ENCODE data around the gene CFAP45. TPM values are rescaled to one million over a fixed set of nuclear protein-coding genes. Genes with fewer than 3 reads are reported as not detected.

CFAP45 gene, protein sequence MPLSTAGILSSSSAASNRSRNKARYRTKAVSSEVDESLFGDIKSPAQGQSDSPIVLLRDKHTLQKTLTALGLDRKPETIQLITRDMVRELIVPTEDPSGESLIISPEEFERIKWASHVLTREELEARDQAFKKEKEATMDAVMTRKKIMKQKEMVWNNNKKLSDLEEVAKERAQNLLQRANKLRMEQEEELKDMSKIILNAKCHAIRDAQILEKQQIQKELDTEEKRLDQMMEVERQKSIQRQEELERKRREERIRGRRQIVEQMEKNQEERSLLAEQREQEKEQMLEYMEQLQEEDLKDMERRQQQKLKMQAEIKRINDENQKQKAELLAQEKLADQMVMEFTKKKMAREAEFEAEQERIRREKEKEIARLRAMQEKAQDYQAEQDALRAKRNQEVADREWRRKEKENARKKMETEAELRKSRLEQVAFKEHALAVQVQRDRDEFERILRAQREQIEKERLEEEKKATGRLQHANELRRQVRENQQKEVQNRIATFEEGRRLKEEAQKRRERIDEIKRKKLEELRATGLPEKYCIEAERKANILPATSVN
- total RNA-seq, result 1.5 and 2.3 TPM in 2 replicates

DNA sequence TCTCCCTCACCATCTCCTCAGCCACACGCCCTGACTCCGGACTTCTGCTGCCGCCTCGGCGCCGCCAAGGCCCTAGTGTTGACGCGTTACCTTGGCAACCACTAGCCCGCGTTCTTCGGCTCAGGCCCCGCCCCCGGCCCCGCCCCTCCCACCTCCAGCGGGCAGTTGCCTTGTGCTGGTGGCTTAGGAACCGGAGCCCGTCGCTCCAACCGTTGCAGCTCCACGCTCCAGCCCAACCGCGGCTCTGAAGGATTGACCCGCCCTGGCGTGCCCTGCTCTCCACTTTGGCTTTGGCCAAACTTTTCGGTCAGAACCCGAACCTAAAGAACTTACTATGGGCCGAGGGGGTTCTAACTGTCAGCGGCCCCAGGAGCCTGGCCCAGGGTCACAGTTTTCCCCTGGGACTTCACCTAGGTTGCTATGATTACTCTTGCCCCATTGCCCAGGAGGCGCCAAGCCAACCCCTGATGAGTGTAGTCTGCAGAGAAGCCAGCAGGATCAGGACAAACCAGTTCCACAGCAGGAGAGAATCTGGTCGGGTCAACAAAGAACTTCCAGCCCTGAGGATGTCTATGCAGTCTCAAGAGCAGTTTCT lies at the start of gene CFAP45:
Gene CFAP45, minus strand, starts transcription at position 80 of the 595 bp plus-strand sequence. Its CDS starts 67 bp downstream, at position 13.
- Mint-ChIP-seq H3K9me3 (peaks cover 5% of the 10 kb centered on the region), H3K36me3 (ENCODE audit: low read depth) (no peaks in the 10 kb centered on the region), H3K4me1 (ENCODE audit: low read depth) (peaks cover 4% of the 10 kb centered on the region), H3K27ac (no peak within 1 kb of the TSS), H3K27me3 (ENCODE audit: low read depth) (peaks cover 7% of the 10 kb centered on the region), H3K4me3 (ENCODE audit: low read depth) (no peak within 1 kb of the TSS)
- no peak for DNase-seq (ENCODE audit: low spot score)
- intact Hi-C loops (cut with micrococcal nuclease), result no loop called here

DNA sequence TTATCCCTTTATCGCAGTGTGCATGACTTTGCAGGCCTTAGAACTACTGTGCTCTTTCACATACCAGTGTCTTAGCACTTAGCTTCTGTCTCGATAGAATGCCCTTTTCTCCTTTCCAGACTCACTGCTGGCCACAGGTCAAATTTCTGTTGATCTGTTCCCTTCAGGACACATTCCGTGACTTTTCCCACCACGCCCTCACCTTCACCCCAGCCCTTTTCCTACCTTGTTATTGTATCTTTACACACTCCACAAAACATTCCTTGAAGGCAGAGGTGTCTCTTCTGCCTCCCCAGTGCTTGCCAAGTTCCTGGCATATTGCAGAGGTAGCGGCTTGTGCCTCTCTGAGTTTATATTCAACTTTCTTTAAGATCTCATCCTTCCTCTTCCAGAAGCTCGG lies 49.2 kb upstream of the CFAP45 start:
- Mint-ChIP-seq H3K9me3 (no peaks in the 10 kb centered on the region), H3K27ac (no peak overlapping the region), H3K27me3 (ENCODE audit: low read depth) (peaks cover 59% of the 10 kb centered on the region), H3K4me3 (ENCODE audit: low read depth) (no peak overlapping the region), H3K36me3 (ENCODE audit: low read depth) (no peaks in the 10 kb centered on the region), H3K4me1 (ENCODE audit: low read depth) (peaks cover 2% of the 10 kb centered on the region)
- intact Hi-C loops (cut with micrococcal nuclease), result no loop called here
- DNase-seq (ENCODE audit: low spot score), result no peak

DNA sequence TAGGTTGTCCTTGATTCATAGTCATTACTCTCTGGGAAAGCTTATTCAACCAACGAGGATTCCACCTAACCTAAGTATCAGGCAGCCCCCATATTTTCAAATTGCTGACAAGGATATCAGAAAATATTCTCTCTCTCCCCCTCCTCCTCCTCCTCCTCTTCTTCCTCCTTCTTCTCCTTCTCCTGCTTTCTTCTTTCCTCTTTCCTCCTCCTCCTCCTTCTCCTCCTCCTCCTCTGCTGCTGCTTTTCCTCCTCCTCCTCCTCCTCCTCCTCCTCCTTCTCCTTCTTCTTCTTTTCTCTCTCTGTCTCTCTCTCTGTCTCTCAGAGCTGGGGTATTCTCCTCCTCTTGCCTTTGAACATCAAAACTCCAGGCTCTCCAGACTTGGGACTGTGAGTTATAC lies 48.0 kb upstream of the CFAP45 start:
- Mint-ChIP-seq H3K27me3 (ENCODE audit: low read depth) (peaks cover 60% of the 10 kb centered on the region), H3K36me3 (ENCODE audit: low read depth) (no peaks in the 10 kb centered on the region), H3K4me3 (ENCODE audit: low read depth) (no peak overlapping the region), H3K27ac (no peak overlapping the region), H3K9me3 (no peaks in the 10 kb centered on the region), H3K4me1 (ENCODE audit: low read depth) (peaks cover 2% of the 10 kb centered on the region)
- intact Hi-C loops (cut with micrococcal nuclease), result no loop called here
- no peak for DNase-seq (ENCODE audit: low spot score)

DNA sequence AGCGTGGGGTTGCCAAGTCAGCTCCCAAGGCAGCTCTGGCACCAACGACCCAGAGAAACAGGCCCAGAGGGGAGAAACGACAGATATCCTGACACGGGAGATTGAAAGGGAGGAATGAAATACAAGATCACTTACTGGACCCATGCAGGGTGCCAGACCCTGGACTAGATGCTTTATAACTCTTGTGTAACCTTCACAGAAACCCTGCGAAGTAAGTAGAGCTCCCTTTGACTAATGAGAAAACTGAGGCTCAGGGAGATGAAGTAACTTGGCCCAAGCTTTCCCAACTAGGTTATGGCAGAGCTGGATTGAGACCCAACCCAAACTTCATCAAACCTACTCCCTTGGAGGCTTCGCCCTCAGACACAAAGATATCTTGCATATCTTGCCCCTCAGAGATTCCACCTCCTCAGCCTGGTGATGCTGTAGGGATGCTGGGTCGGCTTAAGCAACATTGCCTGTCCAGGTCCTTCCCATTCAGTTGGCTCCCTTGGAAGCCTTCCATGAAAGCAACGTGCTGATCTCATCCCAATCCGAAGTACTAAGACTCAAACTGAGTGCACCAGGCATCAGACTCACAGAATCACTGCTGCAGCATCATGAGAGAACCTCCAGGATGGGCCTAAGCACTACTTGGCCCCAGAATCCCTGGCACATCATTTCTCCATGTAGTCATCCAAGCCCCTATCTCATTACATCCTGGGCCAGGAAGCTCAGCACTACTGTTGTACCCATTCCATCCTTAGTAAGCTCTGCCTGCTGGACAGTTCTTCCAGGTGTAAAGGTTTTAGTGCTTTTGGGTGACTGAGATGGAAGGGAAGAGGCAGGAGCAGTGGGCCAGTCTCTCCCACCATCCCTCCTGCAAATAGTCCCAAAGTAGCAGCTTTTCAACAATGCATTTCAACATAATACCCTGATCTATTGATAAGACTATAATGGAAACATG lies 46.5 kb upstream of the CFAP45 start:
- H3K27ac Mint-ChIP-seq, result no peak overlapping the region
- no peaks in the 10 kb centered on the region for H3K9me3 Mint-ChIP-seq
- H3K36me3 Mint-ChIP-seq (ENCODE audit: low read depth), result no peaks in the 10 kb centered on the region
- H3K4me1 Mint-ChIP-seq (ENCODE audit: low read depth), result peaks cover 2% of the 10 kb centered on the region
- no peak overlapping the region for H3K4me3 Mint-ChIP-seq (ENCODE audit: low read depth)
- intact Hi-C loops (cut with micrococcal nuclease), result no loop called here
- peaks cover 67% of the 10 kb centered on the region for H3K27me3 Mint-ChIP-seq (ENCODE audit: low read depth)
- DNase-seq (ENCODE audit: low spot score), result no peak

DNA sequence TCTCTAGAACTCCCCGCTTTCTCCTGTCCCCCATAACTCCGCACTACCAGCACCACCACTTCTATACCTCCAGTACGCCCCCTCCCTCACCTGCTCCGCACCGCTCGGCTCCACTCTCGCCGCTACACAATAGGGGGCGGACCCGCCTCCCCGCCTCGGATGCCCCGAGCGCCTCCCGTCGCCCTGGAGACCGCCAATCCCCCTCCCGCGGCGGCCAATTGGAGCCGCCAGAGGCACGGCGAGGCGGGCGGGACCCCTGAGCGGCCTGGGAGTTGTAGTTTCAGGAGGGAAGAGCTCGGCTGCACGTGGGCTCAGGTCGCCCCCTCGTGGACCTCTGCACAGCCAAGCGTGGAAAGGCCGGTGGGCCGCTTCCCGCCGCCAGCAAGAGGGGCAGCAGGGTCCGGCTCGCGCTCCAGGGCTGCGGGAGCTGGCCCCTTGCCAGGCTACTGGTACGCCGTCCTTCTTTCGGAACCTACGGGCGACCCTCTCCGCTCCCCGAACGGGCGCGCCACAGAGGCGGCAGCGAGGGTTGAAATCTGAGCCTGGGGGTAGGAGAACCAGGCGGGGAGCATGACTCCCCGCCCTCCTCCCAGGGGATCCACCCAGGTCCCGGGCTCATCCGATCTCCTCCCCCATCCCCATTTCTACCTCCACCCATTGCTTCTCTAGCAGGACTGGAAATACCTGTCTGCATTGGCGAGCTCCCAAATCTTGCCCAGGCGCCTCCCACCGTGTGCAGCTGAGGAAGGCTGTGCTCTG lies 45.7 kb upstream of the CFAP45 start, which contains the start of gene IGSF9:
Gene IGSF9, minus strand, starts transcription at position 131 of the 759 bp plus-strand sequence. CDS start 2,159 bp downstream, outside the sequence.
- no peaks in the 10 kb centered on the region for H3K9me3 Mint-ChIP-seq
- H3K4me1 Mint-ChIP-seq (ENCODE audit: low read depth), result peaks cover 2% of the 10 kb centered on the region
- peaks cover 61% of the 10 kb centered on the region for H3K27me3 Mint-ChIP-seq (ENCODE audit: low read depth)
- no peak within 1 kb of the TSS for H3K27ac Mint-ChIP-seq
- intact Hi-C loops (cut with micrococcal nuclease), result no loop called here
- peak within 1 kb of the TSS; percentile 18 for H3K4me3 Mint-ChIP-seq (ENCODE audit: low read depth)
- DNase-seq (ENCODE audit: low spot score), result peak; percentile 35
- no peaks in the 10 kb centered on the region for H3K36me3 Mint-ChIP-seq (ENCODE audit: low read depth)

DNA sequence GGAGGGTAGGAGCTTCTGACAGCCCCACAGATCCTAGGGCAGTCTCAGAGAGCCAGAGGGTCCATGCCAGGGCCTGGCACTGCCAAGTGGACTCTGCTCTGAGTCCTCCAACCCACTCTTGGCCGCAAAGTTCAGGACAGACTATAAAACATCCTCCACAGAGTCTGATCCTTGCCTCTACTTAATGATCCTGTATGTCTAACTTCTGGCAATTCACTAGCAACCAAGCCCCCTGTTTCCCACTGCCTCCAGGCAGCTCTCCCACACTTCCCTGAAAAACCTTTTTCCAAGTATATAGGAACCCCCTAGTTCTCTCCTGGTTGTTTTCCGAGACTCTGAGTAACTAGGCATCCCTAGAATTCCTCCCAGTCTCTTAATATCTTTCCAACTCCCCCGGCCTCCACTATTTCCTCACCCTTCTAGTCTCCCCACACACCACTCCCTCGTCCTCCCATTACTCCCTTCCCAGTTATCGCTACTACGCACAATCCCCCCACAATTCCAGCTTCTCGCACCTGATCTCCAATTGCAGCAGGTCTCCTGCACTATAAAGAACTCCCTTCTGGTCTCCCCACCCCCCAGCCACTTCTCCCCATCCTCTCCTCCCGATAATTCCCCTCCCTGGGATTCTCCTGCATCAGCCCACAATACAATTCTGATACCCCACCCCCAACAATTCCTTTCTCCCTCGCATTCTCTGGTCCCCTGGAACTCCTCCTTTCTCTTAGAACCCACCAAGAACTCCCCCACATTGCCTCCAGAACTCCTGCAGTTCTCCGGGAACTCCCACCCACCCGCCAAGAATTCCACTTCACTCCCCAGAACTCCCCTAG lies 44.9 kb upstream of the CFAP45 start:
- H3K4me3 Mint-ChIP-seq (ENCODE audit: low read depth), result peak overlapping the region; percentile 18
- H3K27ac Mint-ChIP-seq, result no peak overlapping the region
- DNase-seq (ENCODE audit: low spot score), result no peak
- intact Hi-C loops (cut with micrococcal nuclease), result no loop called here
- no peaks in the 10 kb centered on the region for H3K36me3 Mint-ChIP-seq (ENCODE audit: low read depth)
- peaks cover 59% of the 10 kb centered on the region for H3K27me3 Mint-ChIP-seq (ENCODE audit: low read depth)
- H3K9me3 Mint-ChIP-seq, result no peaks in the 10 kb centered on the region
- peaks cover 2% of the 10 kb centered on the region for H3K4me1 Mint-ChIP-seq (ENCODE audit: low read depth)

DNA sequence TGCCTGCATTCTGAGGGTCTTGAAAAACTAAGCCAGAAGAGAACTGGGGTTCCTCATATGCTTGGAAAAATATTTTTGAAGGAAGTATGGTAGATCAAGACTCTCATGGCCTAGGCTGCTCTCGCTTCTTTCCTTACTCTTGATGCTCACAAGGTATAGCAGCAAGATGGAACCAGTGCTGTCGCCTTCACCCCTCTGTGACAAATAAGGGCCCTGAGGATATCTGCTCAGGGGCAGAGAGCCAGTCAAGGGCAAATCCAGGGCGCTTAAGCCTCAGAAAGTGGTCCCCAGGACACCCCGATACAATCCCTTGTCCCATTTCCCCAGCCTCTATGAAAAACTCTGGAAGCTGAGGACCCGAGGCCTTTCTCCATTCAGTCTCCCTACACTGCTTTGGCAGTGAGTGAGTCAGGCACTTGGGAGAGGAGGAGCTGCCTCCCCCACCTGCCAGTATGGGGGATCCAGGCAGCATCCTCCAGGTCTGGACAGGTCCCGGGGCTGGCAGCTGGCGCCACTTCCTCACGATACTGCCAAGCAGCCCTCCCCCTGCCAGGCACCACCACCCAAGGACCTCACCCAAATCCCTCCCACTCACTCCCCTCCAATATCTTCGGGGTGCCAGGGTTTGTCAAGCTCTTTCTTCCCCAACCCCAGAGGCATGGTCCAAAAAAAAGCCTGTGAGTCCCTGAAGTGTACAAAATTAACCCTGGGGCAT lies 44.1 kb upstream of the CFAP45 start:
- Mint-ChIP-seq H3K27ac (no peak overlapping the region), H3K4me3 (ENCODE audit: low read depth) (no peak overlapping the region), H3K27me3 (ENCODE audit: low read depth) (peaks cover 56% of the 10 kb centered on the region), H3K9me3 (no peaks in the 10 kb centered on the region), H3K36me3 (ENCODE audit: low read depth) (no peaks in the 10 kb centered on the region), H3K4me1 (ENCODE audit: low read depth) (peaks cover 2% of the 10 kb centered on the region)
- intact Hi-C loops (cut with micrococcal nuclease), result no loop called here
- no peak for DNase-seq (ENCODE audit: low spot score)

DNA sequence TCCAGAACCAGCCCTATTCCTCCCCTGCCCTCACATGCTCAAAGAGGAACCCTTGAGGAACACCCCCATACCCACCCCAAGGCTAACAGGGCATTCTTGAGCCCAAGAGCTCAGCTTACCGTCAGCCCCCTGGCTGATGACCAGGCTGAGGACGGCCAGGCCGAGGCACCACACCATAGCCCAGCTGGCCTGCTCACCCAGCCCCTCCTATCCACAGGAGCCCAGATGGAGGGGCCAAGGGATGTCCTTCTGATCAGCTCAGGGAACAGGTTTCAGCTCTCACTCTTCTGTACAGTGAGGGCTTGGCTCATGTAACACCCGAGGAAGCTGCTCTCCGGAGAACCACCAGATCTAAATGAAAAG lies 43.3 kb upstream of the CFAP45 start:
- Mint-ChIP-seq H3K27me3 (ENCODE audit: low read depth) (peaks cover 58% of the 10 kb centered on the region), H3K27ac (no peak overlapping the region), H3K9me3 (no peaks in the 10 kb centered on the region), H3K36me3 (ENCODE audit: low read depth) (no peaks in the 10 kb centered on the region), H3K4me3 (ENCODE audit: low read depth) (no peak overlapping the region), H3K4me1 (ENCODE audit: low read depth) (peaks cover 8% of the 10 kb centered on the region)
- intact Hi-C loops (cut with micrococcal nuclease), result no loop called here
- no peak for DNase-seq (ENCODE audit: low spot score)

DNA sequence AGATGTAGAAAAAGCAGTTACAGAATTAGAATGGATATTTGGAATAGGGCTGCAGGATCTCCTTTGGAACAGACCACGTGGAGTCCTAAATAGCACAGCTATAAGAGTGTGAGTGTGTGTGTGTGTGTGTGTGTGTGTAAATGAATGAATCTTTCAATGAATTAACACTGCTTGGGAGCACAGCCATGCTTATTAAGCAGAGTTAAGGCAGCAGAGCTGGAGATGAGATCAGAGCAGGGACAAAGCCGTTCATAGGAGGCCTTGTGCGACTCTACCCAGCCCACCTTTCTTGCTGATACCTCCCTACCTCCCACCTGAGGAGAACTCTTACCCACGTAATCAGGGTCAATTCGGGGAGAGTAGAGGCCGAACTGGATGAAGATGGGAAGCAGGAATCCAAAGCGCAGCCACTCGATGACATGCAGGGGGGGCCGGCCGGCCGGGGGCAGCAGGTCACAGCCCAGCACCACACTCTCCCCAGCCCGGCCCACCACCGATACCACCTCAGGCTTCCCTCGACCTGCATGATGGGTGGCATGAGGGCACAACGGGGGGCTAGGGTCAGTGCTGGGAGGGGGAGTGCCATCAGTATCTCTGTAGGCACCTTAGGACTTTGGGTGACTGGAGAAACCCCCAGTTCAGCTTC lies 42.8 kb upstream of the CFAP45 start:
- Mint-ChIP-seq H3K27me3 (ENCODE audit: low read depth) (peaks cover 54% of the 10 kb centered on the region), H3K27ac (no peak overlapping the region), H3K4me3 (ENCODE audit: low read depth) (no peak overlapping the region), H3K36me3 (ENCODE audit: low read depth) (no peaks in the 10 kb centered on the region), H3K4me1 (ENCODE audit: low read depth) (peaks cover 12% of the 10 kb centered on the region), H3K9me3 (no peaks in the 10 kb centered on the region)
- DNase-seq (ENCODE audit: low spot score), result no peak
- intact Hi-C loops (cut with micrococcal nuclease), result no loop called here

DNA sequence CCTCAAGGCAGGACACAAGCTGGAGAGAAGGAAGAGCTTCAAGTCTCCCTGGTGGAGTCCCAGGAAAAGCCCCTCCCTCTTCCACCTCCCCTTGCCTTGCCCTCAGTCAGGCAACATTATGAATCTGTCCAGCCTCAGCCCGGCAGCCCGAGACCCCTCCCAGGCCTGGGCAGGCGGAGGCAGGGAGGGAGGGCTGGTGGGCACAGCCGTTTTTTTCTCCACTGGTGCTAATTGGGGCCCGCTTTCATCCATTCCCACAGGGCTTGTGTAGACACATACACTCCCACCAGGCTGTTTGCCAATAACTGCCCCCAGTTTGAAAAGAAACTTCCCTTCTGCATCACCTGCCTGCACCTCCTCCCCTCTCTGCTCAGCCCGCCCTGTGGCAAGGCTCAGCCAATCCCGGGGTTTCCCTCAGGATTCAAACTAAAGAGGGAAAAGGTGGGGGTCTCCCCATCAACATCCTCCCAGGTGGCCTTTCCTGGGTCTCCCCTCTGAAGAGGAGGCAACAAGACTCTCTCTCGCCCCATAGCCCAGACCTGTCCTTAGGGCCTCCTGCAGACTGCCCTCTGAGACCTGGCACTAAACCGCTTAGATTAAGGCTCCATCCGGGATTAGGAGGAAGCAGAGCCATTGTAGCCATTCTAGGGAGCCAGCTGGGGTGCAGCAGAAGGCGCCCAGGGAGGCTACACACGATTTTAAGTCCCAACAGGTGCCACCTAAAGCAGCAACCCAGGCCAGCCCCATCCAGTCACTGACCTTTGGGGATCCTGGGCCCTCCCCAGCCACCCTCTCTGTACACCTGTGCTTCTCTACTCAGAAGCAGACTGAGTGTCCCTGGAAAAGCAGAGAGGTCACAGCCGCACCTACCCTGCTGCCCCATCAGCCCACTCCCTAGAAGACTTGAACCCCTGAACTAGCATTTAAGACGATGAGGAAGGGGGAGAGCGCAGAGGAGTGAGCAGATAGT lies 41.9 kb upstream of the CFAP45 start:
- intact Hi-C loops (cut with micrococcal nuclease), result no loop called here
- H3K9me3 Mint-ChIP-seq, result no peaks in the 10 kb centered on the region
- H3K4me3 Mint-ChIP-seq (ENCODE audit: low read depth), result no peak overlapping the region
- DNase-seq (ENCODE audit: low spot score), result no peak
- H3K27ac Mint-ChIP-seq, result no peak overlapping the region
- H3K4me1 Mint-ChIP-seq (ENCODE audit: low read depth), result peaks cover 17% of the 10 kb centered on the region
- peaks cover 47% of the 10 kb centered on the region for H3K27me3 Mint-ChIP-seq (ENCODE audit: low read depth)
- no peaks in the 10 kb centered on the region for H3K36me3 Mint-ChIP-seq (ENCODE audit: low read depth)

All from activated T-helper 2 cell treated with anti-CD3 and anti-CD28 coated beads, Interferon-gamma antibody, Interleukin-2, Interleukin-4, amounts not matched to agents 10 μg/mL and 5 μg/mL and 100 μg/mL, durations not matched to agents 14 hours and 24 hours and 36 hours (primary cell).